ENCODE results near the gene R3HDM4. TPM values are rescaled to one million over a fixed set of nuclear protein-coding genes. Genes with fewer than 3 reads are reported as not detected.
A peak's percentile ranks its signal among the peaks of the same experiment; 100 is the strongest.

The R3HDM4 gene
- total and polyA plus RNA-seq, 9 of the 15 experiments (the other 6 are each of a cell fraction or from before 2014, with no cell fraction given): 3.2 to 154 (median 59.0) TPM

- TF ChIP-seq POLR2AphosphoS5 (IDR thresholded peaks at IDR 0.05; ENCODE audit: control insufficient read depth, insufficient read depth, low read depth, low read length) (peak; percentile 27; the same call in 1 of the 2 replicates), MGA (IDR thresholded peaks at IDR 0.05) (peak; percentile 63; the same call in 1 of the 2 replicates), NONO (IDR thresholded peaks at IDR 0.05; ENCODE audit: low read depth in 2 of 2, low read length in 1 of 2) (peak in 1 of 2 experiments; percentile 29; a peak in 1 of 4 replicates), ZFX (CRISPR knock-in tag; IDR thresholded peaks at IDR 0.05) (peak; percentile 55), MAFF (IDR thresholded peaks at IDR 0.05; ENCODE audit: low read length) (no peak), EP400 (IDR thresholded peaks at IDR 0.05) (peak; percentile 25; the same call in 1 of the 2 replicates), PTBP1 (IDR thresholded peaks at IDR 0.05; ENCODE audit: low read depth, low read length) (no peak), RREB1 (CRISPR knock-in tag; IDR thresholded peaks at IDR 0.05) (no peak), LCOR (CRISPR knock-in tag; IDR thresholded peaks at IDR 0.05) (0 out of 2 replicates have a peak, but pooled peaks have one; percentile 30)
Observed at GRCh38 chr19:862581-863314, 50.3 kb downstream of the R3HDM4 start (continued).

Measured in K562 (cell line).